Stimulated activated CD8-positive, alpha-beta memory T cell treated with anti-CD3 and anti-CD28 coated beads, Interleukin-15, amount 100 ng/mL, for 4 hours (primary cell): ENCODE data around the gene ZGPAT.

ENCODE experiments used
- DNase-seq, 2 donors: peaks; one replicate each; pipeline ENCODE4 v3.0.0-alpha.2; 2020; ENCODE audit warnings: low read depth in 2 of 2

The ZGPAT gene

DNA sequence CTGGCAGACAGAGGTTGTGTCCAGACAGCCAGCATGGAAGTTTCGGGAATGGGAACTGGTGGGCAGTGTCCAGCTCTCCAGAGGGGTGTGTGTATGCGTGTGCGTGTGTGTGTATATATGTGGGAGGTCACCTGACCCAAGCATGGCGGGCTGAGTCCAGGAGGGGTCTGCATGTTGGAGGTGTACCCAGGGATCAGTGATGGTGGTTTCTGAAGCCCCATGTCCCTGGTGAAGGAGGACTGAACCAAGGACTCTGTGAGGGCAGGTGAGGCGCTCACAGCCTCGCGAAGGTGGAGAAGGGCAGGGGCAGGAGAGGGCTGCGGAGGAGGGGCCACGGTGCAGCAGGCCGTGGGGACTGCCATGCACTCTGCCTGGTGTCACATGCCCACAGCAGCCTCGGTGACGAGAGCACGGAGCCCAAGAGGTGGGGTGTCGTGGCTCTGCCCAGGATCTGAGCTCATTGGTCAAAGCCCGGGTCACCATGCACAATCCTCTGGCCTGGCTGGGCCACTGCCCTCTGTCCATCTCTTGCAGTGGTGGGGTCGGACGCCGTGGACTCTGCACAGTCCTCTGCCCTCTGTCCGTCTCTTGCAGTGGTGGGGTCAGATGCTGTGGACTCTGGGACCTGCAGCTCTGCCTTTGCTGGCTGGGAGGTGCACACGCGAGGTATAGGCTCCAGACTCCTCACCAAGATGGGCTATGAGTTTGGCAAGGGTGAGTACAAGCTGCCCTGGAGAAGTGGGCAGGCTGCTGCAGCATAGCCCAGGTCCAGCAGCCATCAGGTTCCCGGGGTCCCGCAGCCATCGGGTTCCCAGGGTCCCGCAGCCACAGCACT lies 26.5 kb downstream of the ZGPAT start:
- DNase-seq = no peak

- no peak for DNase-seq
These were observed 27.4 kb downstream of the ZGPAT start for GRCh38 chr20:63734946-63735858.

DNA sequence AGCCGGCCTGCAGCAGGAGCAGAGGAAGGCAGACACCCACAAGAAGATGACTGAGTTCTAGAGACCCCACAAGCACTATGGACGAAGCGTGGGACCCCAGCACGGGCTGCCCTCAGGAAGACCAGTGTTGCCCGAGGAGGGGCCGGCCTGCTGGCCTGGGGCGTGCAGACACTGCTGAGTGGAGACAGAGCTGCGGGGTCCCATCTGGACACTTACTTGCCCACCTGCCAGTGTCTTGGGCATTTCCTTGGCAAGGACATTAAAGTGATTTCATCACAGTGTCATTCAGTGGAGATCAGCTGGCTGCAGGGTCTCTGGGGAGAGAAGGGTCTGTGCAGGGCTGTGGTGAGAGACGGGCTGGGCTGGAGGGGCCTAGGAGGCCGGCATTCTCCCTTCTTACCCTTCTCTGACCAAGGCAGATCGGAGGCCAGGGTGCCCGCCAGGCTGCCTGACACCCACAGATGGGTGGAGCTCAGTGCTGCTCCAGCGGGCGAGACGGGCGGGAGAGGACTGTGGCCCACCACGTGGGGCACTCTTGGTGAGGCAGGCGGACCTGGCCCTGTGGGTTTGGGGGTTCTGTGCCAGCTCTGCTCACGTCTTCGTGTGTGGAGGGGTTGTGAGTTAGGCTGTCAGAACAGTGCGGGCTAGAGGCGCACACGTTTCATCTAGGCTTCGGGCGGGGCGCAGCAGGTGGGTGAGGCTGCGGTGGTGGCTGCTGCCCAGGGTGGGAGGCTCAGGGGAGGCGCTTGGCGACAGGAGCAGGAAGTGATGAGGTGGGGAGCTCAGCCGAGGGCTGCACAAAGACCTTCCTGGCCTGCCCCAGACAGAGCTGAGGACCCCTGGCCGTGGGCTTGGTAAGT lies 28.2 kb downstream of the ZGPAT start, which contains the start of gene LIME1:
Gene LIME1, plus strand, starts transcription at position 806 of the 860 bp plus-strand sequence. CDS start 886 bp downstream, outside the sequence.
- DNase-seq = peak; percentile 51 to 65

DNA sequence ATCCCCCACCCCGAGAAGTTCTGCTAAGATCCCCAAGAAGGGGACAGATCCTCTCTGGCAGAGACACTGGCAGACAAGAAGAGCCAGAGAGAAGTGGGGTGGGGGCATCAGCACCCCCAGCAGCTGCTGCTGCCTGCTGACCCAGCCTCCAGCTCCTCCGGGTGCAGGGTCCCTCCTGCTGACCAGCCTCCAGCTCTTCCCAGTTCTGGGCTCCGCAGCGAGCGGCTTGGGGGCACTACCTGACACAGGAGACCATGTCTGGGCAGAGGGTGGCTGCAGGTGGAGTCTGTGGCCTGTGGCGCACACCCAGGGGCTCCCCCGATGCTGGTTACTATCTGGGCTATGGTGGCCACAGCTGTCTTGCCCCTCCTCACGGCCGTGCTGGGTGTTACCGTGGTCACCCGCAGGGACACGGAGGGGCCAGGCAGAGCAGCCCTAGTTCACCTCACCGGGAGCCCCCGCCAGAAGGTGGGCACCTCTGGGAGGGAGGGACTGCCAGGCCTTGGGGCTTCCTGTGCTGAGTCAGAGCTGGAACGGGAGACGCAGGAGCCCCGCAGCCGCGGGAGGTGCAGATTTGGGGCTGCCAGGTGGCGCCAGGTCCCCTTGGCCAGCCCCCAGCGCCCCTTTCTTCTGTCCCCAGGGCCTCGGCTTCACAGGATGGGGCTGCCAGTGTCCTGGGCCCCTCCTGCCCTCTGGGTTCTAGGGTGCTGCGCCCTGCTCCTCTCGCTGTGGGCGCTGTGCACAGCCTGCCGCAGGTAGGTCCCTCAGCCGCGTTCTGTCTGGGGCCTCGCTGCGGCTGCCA lies 29.3 kb downstream of the ZGPAT start:
- no peak for DNase-seq

DNA sequence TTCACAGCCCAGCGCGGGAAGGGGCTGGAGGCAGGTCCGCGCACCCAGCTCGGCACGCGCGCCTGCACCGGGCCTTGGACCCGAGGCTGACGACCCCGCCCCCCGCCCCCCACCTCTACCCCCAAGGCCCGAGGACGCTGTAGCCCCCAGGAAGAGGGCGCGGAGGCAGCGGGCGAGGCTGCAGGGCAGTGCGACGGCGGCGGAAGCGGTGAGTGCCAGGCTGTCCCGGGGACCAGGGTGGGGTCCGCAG lies 29.8 kb downstream of the ZGPAT start:
- no peak for DNase-seq

DNA sequence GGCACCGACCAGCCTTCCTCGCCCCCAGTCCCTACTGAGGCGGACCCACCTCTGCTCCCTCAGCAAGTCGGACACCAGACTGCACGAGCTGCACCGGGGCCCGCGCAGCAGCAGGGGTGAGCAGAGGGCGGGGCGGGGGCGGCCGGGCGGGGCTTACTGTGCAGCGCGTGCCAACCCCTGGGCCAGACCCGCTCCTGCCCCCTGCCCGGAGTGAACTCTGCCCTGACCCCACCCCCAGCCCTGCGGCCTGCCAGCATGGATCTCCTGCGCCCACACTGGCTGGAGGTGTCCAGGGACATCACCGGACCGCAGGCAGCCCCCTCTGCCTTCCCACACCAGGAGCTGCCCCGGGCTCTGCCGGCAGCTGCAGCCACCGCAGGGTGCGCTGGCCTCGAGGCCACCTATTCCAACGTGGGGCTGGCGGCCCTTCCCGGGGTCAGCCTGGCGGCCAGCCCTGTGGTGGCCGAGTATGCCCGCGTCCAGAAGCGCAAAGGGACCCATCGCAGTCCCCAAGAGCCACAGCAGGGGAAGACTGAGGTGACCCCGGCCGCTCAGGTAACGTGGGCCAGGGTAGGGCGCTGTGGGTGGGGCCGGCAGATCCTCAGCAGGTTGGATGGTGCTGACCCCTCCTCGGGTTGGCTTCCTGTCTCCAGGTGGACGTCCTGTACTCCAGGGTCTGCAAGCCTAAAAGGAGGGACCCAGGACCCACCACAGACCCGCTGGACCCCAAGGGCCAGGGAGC lies 30.3 kb downstream of the ZGPAT start:
- no peak for DNase-seq

GRCh38 chr20:63738687-63739129 lies 30.9 kb downstream of the ZGPAT start:
- DNase-seq = no peak

DNA sequence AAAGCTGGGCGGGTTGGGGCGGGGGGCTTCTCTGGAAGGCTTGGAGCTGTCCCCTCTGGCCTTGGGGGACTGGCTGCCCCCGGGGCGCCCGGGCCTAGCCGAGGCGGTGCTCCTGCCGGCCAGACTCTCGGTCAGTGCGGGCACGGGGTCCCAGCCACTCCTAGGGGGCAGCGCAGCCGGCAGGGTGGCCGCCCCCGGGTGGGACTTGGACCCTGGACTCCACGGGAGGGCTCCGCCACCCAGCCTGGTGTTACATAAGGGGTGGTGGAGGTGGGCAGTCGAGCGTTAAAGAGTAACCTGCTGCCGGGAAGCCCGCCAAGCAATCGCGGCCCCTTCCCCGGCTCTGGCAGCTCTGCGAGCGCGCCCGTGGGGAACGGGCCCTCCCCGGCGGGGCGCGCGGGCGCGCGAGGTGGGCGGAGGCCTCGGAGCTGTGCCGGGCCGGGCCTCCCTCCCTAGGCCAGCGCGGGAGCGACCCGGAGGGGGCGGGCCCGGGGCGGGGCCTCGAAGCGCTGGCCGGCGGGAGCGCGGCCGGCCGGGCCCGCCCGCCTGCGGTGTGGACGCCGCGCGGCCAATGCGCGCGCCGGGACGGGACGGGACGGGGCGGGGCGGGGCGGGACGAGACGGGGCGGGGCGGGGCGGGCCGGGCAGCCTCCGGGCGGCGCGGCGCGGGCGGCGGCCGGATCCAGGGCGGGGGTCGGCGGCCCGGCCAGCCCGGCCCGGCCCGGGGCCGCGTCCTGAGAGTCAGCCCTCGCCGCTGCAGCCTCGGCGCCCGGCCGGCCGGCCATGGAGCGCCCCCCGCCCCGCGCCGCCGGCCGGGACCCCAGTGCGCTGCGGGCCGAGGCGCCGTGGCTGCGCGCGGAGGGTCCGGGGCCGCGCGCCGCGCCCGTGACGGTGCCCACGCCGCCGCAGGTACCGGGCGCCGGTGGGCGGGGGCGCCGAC lies 31.6 kb downstream of the ZGPAT start, which contains the start of gene SLC2A4RG:
Gene SLC2A4RG, plus strand, starts transcription at position 647 of the 940 bp plus-strand sequence. Its CDS starts 137 bp downstream, at position 784.
- no peak for DNase-seq

GRCh38 chr20:63740070-63740626 lies 32.3 kb downstream of the ZGPAT start:
- DNase-seq = no peak

DNA sequence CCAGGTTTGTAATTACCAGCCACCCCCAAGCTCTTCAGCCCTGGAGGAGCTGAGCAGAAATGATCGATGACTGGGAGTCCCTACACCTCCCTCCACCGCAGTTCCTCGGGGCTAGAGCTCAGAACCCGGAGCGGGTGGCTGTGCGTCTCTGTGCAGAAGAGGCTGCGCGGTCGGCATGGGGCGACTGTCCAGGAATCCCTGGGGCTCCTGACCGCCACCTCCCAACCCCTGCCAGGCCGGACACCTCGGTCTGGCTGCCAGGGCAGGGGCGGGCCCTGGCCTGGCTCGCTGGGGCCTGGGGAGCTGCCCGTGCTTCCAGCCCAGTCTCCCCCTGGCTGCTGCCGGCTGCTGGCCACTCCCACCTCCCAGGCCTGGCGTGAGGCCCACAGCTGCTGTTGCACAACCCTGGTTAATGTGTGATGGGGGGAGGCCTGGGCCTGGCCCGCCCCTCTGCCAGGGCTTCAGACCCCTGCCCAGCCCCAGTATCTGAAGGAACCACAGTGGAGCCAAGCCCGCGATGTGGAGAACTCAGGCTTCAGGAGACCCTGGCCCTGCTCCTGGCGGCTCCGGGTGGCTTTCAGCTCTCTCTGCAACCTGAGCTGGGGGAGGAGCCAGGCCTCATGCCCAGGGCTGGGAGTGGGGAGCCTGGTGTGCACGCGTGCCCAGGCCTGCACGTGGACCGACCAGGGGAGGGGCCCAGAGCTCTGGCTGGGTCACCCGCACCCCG lies 33.0 kb downstream of the ZGPAT start:
- no peak for DNase-seq

DNA sequence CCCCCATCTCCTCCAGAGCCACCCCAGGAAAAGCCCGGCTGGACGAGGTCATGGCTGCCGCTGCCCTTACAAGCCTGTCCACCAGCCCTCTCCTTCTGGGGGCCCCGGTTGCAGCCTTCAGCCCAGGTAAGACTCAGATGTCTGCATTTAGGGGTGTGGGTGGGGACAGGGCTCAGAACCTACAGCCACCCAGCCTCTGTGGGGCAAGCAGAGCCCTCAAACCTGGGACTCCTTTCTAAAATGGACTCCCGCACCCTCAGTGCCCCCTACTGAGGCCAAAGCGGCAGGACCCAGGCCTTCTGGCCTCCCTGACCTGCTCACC lies 33.5 kb downstream of the ZGPAT start:
- DNase-seq = no peak

DNA sequence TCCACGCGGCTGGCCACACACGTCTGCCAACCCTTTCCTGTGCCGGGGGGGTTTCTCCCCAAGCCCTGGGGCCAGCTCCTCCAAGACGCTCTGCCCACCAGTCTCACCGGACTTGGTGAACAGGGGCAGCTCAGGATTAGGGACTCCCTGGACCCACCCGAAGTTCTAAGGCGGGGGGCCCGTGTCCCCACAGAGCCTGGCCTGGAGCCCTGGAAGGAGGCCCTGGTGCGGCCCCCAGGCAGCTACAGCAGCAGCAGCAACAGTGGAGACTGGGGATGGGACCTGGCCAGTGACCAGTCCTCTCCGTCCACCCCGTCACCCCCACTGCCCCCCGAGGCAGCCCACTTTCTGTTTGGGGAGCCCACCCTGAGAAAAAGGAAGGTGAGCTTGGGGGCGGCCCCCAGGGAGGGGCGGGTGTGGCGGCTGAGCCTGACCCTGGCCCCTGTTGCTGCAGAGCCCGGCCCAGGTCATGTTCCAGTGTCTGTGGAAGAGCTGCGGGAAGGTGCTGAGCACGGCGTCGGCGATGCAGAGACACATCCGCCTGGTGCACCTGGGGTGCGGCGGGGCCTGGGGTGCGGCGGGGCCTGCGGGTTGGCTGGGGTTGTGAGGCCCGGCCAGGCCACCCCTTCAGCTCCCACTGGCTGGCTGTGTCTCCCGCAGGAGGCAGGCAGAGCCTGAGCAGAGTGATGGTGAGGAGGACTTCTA lies 34.0 kb downstream of the ZGPAT start:
- no peak for DNase-seq

DNA sequence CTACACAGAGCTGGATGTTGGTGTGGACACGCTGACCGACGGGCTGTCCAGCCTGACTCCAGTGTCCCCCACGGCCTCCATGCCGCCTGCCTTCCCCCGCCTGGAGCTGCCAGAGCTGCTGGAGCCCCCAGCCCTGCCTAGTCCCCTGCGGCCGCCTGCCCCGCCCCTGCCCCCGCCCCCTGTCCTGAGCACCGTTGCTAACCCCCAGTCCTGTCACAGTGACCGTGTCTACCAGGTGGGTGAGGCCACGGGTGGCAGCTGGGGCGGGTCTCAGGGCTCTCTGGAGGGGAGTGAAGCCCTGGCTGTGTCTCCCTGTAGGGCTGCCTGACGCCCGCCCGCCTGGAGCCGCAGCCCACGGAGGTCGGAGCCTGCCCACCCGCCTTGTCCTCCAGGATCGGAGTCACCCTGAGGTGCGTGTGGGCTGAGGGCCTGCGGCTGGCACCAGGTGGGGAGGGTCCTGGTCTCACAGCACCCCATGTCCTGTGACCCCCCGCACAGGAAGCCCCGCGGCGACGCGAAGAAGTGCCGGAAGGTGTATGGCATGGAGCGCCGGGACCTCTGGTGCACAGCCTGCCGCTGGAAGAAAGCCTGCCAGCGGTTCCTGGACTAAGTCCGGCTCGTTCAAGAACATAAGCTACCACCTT lies 34.7 kb downstream of the ZGPAT start:
- DNase-seq = no peak

DNA sequence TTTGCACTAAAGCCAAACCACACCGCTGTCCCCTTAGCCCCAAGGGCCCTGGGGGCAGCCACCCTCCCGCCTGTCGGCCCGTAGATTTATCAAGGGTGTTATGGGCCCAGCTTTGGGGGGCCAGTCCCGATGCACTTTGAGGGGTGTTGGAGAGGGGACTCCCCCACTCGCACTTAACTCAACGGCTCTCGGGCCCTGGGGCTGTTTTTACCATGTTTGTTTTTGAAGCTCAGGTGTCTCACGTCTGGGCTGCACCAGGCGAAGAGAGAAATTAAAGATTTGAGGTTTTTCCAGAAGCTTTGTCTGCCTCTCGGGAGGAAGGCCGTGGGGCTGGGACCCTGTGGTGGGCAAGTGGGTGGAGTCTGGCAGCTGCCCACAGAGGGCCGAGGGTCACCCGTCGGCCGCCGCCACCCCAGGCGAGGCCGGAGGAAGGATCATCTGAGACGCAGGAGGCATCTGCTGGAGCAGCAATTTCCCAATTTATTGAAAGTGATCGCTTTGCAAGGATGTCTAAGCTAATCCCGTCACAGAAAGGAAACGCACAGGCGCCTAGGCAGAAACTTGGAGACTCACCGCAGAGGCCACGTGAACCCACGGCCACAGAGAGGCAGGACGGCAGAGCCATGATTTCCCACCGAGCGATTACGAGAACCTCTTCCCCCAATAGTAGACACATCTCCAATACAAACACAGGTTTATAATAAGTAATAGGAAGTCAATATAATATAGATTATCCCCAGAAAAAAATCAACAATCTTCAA lies 35.6 kb downstream of the ZGPAT start:
- DNase-seq = no peak

GRCh38 chr20:63744158-63744557 lies 36.3 kb downstream of the ZGPAT start:
- DNase-seq = no peak
